GM06990 (cell line): ENCODE results near the gene INTS1.

Experiments
- DNase-seq: peaks from one replicate; pipeline ENCODE4 v3.0.0-alpha.2; 2011; ENCODE audit not compliant: insufficient read length; ENCODE audit errors: extremely low read depth
- H3K27me3 ChIP-seq: replicated peaks from 2 replicates; pipeline ENCODE4 v1.6.0; 2011; ENCODE audit warnings: low read length; ENCODE audit not compliant: control insufficient read depth, insufficient read depth
- H3K36me3 ChIP-seq: 2 replicates; pipeline ENCODE4 v1.5.1; 2011; ENCODE audit warnings: low read length; ENCODE audit not compliant: control insufficient read depth, insufficient read depth
- H3K4me3 ChIP-seq: replicated peaks from 2 replicates; pipeline ENCODE4 v1.5.1; 2011; ENCODE audit warnings: low read depth, mild to moderate bottlenecking, control low read depth, low read length
- CTCF ChIP-seq: IDR thresholded peaks from 2 replicates; pipeline ENCODE4 v1.5.1; 2011; ENCODE audit warnings: low read length, control low read depth, mild to moderate bottlenecking, inconsistent platforms; ENCODE audit not compliant: insufficient read depth, poor library complexity, severe bottlenecking

INTS1 gene

GRCh38 chr7:1478480-1478879 lies 25.7 kb downstream of the INTS1 start:
- Histone ChIP-seq H3K36me3 (peaks cover 36% of the 10 kb centered on the region), H3K27me3 (no peaks in the 10 kb centered on the region), H3K4me3 (no peak overlapping the region)
- no peak for TF ChIP-seq CTCF
- DNase-seq: no peak

DNA sequence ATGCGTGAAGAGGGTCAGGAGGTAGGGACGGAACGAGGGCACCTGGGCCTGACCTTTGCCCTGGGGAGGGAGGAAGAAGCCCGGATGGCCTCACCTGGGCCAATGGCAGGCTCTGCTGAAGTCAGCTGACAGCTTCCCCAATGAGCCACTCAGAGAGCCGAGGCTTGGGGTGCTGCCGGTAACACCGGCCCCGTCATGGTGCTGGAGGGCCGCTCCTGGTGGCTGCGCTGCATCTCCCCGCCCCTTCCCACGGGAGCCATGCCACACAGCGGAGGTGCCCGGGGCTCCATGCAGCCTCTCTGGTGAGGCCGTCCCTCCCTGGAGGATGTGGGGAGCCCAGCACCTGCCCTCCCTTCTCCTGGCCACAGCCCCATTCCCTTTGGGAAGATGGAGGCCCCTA lies 27.3 kb downstream of the INTS1 start:
- no peak for DNase-seq
- no peak overlapping the region for H3K4me3 ChIP-seq
- H3K36me3 ChIP-seq: peaks cover 36% of the 10 kb centered on the region
- H3K27me3 ChIP-seq: no peaks in the 10 kb centered on the region
- no peak for TF ChIP-seq CTCF

DNA sequence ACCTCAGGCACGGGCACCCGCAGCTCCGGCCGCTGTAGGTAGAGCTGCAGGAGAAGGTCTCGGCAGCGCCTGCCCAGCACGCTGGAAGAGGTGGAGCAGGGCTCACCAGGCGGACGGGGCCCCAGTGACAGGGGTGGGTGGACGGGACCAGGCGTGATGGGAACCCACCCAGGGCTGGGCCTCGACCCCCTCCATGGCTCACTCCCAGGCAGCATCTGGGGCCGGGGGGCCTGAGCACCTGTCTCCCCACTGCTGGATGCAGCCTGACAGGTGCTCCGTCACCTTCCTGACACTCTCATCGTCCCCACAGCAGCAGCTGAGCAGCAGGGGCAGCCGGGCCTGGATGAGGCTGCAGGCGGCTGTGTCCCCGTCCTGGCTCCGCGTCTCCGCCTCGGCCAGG lies 28.2 kb downstream of the INTS1 start:
- Histone ChIP-seq H3K36me3 (peaks cover 40% of the 10 kb centered on the region), H3K4me3 (no peak overlapping the region), H3K27me3 (no peaks in the 10 kb centered on the region)
- TF ChIP-seq CTCF: no peak
- no peak for DNase-seq

GRCh38 chr7:1475393-1475792 lies 28.8 kb downstream of the INTS1 start:
- TF ChIP-seq CTCF: no peak
- H3K27me3 ChIP-seq: no peaks in the 10 kb centered on the region
- no peak for DNase-seq
- H3K36me3 ChIP-seq: peaks cover 42% of the 10 kb centered on the region
- H3K4me3 ChIP-seq: no peak overlapping the region

- no peaks in the 10 kb centered on the region for H3K27me3 ChIP-seq
- no peak for TF ChIP-seq CTCF
- peaks cover 42% of the 10 kb centered on the region for H3K36me3 ChIP-seq
- no peak for DNase-seq
- no peak overlapping the region for H3K4me3 ChIP-seq
These were observed 29.5 kb downstream of the INTS1 start for GRCh38 chr7:1474736-1475135.

DNA sequence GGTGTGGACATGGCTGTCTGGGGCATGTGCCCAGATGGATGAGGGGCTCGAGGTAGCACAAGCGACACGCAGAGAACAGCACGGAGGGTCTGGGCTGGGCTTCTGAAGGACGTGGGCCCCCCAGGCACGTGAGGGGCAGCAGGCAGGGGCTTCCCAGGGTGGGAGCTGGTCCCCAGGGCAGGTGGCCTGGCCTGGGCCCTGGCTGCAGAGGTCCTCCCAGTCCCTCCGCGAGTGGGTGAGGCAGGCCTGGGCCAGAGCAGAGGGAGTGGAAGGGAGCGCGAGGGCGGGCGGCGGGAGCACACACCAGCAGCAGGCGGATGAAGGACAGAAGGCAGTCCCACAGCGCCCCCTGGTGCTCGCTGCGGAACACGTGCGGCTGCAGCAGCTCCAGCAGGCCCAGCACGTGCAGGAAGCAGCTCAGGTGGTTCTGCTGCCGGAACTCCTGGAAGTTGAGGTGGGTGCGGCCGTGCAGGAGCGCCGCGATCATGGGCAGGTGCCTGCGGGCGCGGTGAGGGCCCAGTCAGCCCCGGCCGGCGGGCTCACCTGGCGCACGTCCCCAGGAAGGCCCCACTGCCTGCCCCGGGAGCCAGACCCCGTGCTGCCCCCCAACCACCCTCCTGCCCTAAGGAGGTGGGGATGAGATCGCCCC lies 30.2 kb downstream of the INTS1 start:
- Histone ChIP-seq H3K36me3 (peaks cover 40% of the 10 kb centered on the region), H3K4me3 (no peak overlapping the region), H3K27me3 (no peaks in the 10 kb centered on the region)
- peak; percentile 93 for TF ChIP-seq CTCF
- DNase-seq: peak; percentile 81
